OCI-LY3 (cell line): ENCODE measurements around the gene OBSCN.

Experiments used
- CTCF ChIP-seq: fragments of 200-600, 300-600 bp; sonication (generic); IDR thresholded peaks from 2 replicates; pipeline ENCODE4 v1.5.1; 2014; ENCODE audit warnings: antibody characterized with exemption, low read length, low read depth
- EZH2phosphoT487 ChIP-seq: fragments of 200-600 bp; shearing (Covaris generic); IDR thresholded peaks from 2 replicates; pipeline ENCODE4 v1.6.1; 2018; ENCODE audit warnings: antibody characterized with exemption, mixed run types, low read depth

- TF ChIP-seq CTCF (no peak), EZH2phosphoT487 (no peak)
Measured at GRCh38 chr1:228197555-228198147, 10.2 kb upstream of the OBSCN start.
